DOHH2 (cell line): Measurements from ENCODE around the gene RER1.

Experiments used
- H3F3A ChIP-seq: fragments of 200-600 bp; sonication (generic), shearing (Covaris generic); 2 replicates; pipeline ENCODE4 v1.6.0; 2016; ENCODE audit warnings: antibody characterized with exemption, mild to moderate bottlenecking; ENCODE audit not compliant: control insufficient read depth, insufficient read depth
- H3K27ac ChIP-seq: fragments of 200-600 bp; sonication (generic); 2 replicates; pipeline ENCODE4 v1.5.1; 2014; ENCODE audit warnings: low read depth, mild to moderate bottlenecking, low read length, moderate library complexity
- H3K27me3 ChIP-seq: fragments of 200-600 bp; sonication (generic); 2 replicates; pipeline ENCODE4 v1.6.1; 2014; ENCODE audit warnings: mild to moderate bottlenecking, low read length, mixed read lengths; ENCODE audit not compliant: control insufficient read depth
- H3K36me3 ChIP-seq: fragments of 200-600 bp; sonication (generic); 2 replicates; pipeline ENCODE4 v1.6.1; 2014; ENCODE audit warnings: mild to moderate bottlenecking, low read length, moderate library complexity, mixed read lengths; ENCODE audit not compliant: control insufficient read depth
- H3K4me1 ChIP-seq: fragments of 200-600 bp; sonication (generic); 2 replicates; pipeline ENCODE4 v1.6.1; 2014; ENCODE audit warnings: mild to moderate bottlenecking, low read length, mixed read lengths; ENCODE audit not compliant: control insufficient read depth
- H3K4me2 ChIP-seq: fragments of 200-600 bp; sonication (generic); 2 replicates; pipeline ENCODE4 v1.6.0; 2014; ENCODE audit warnings: mild to moderate bottlenecking, low read length, moderate library complexity
- H3K4me3 ChIP-seq: fragments of 200-600 bp; sonication (generic); 2 replicates; pipeline ENCODE4 v1.5.1; 2014; ENCODE audit warnings: mild to moderate bottlenecking, low read length, mixed read lengths
- H3K79me2 ChIP-seq: fragments of 200-600 bp; sonication (generic); 2 replicates; pipeline ENCODE4 v1.6.1; 2014; ENCODE audit warnings: mild to moderate bottlenecking, low read length, mixed read lengths; ENCODE audit not compliant: control insufficient read depth
- H3K9me2 ChIP-seq: fragments of 200-600 bp; sonication (generic); replicated peaks from 2 replicates; pipeline ENCODE4 v1.6.1; 2014; ENCODE audit warnings: mild to moderate bottlenecking, low read length, mixed read lengths; ENCODE audit not compliant: control insufficient read depth
- H3K9me3 ChIP-seq: fragments of 200-600 bp; sonication (generic); 2 replicates; pipeline ENCODE4 v1.6.1; 2014; ENCODE audit warnings: antibody characterized with exemption, low read length, mixed read lengths; ENCODE audit not compliant: control insufficient read depth, insufficient read depth
- H4K20me1 ChIP-seq: fragments of 200-600 bp; sonication (generic); 2 replicates; pipeline ENCODE4 v1.6.0; 2014; ENCODE audit warnings: low read depth, mild to moderate bottlenecking, antibody characterized with exemption, low read length, moderate library complexity; ENCODE audit not compliant: control insufficient read depth, insufficient read depth
- EZH2phosphoT487 ChIP-seq: fragments of 200-600 bp; sonication (generic); IDR thresholded peaks from 2 replicates; pipeline ENCODE4 v1.6.1; 2017; ENCODE audit warnings: borderline replicate concordance, mild to moderate bottlenecking, antibody characterized with exemption, low read length, moderate library complexity, mixed read lengths
- TF ChIP-seq, protein P1 (sequence below): fragments of 200-600 bp; sonication (generic); IDR thresholded peaks from one replicate; pipeline ENCODE4 v1.5.1; 2014; ENCODE audit warnings: antibody characterized with exemption, mild to moderate bottlenecking, low read depth, low read length; ENCODE audit not compliant: poor library complexity, severe bottlenecking

The RER1 gene

DNA sequence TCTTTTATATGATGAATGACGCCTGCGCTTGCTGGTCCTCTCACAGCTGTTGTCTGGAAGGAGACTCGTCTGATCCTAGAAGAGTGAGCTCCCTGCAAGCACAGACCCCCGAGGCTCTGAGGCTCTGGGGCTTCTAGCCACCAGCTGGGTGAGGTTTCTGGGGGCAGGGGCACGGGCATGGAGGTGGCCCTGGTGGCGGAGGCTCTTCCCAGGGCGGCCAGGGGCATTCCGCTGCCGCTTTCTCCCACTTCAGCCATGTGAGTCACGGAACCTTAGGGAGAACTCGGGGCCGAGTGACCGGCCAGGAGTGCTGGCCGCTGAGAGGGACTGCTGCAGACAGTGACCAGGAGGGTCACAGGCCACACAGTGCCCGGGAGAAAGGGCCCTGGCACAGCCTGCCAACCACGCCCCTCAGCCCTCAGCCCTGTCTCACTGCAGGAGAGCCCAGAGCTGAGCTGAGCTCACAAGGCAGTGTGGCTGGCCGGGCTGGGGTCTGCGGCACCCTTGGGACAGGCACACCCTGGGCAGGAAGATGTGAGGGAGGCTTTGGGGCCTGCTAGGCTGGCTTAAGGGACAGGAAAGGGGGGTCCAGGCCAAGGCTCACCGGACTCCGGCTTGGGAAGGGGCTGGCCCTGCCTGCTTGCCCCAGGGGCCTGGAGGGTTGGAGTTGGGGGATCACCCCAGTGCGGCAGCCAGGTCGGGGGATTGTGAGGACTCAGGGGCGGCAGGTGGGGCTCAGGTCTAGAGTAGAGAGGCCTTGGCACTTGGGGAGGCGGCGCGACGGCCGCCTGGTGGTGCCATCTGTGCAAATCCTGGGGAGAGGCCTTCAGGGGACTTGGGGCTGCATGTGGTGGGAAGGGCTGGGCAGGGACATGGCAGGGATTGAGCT lies 36.0 kb upstream of the RER1 start:
- TF ChIP-seq EZH2phosphoT487: no peak
- TF ChIP-seq, protein P1, sequence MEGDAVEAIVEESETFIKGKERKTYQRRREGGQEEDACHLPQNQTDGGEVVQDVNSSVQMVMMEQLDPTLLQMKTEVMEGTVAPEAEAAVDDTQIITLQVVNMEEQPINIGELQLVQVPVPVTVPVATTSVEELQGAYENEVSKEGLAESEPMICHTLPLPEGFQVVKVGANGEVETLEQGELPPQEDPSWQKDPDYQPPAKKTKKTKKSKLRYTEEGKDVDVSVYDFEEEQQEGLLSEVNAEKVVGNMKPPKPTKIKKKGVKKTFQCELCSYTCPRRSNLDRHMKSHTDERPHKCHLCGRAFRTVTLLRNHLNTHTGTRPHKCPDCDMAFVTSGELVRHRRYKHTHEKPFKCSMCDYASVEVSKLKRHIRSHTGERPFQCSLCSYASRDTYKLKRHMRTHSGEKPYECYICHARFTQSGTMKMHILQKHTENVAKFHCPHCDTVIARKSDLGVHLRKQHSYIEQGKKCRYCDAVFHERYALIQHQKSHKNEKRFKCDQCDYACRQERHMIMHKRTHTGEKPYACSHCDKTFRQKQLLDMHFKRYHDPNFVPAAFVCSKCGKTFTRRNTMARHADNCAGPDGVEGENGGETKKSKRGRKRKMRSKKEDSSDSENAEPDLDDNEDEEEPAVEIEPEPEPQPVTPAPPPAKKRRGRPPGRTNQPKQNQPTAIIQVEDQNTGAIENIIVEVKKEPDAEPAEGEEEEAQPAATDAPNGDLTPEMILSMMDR: no peak

DNA sequence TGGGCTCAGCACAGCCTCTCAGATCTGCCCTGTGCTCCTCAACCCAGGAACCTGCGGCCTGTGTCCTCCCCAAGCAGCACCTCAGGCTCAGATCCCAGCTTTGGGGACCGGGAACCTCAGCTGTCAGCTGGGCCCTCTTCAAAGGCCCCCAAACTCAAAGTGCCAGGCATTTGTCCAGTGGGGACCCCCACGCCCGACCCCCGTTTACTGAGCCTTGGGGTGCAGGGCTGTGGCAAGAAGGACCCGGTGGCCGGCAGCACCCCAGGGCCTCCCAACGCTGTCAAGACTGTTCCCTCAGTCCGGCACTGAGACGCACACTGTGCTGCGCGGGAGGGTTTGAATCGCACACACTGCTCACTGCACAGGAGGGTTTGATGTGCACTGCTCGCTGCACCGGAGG lies 35.2 kb upstream of the RER1 start:
- no peak overlapping the region for H3K4me2 ChIP-seq
- no peak overlapping the region for H3K4me3 ChIP-seq
- H3F3A ChIP-seq: no peaks in the 10 kb centered on the region
- H3K9me3 ChIP-seq: no peaks in the 10 kb centered on the region
- no peaks in the 10 kb centered on the region for H3K36me3 ChIP-seq
- H3K4me1 ChIP-seq: no peaks in the 10 kb centered on the region
- no peaks in the 10 kb centered on the region for H3K79me2 ChIP-seq
- TF ChIP-seq EZH2phosphoT487: no peak
- TF ChIP-seq, protein P1: no peak
- no peaks in the 10 kb centered on the region for H4K20me1 ChIP-seq
- H3K27me3 ChIP-seq: no peaks in the 10 kb centered on the region
- H3K9me2 ChIP-seq: no peaks in the 10 kb centered on the region
- no peak overlapping the region for H3K27ac ChIP-seq

More for the DNA sequence above, 36.0 kb upstream of the RER1 start:
- H3K9me2 ChIP-seq: no peaks in the 10 kb centered on the region
- H4K20me1 ChIP-seq: no peaks in the 10 kb centered on the region
- no peaks in the 10 kb centered on the region for H3K4me1 ChIP-seq
- no peaks in the 10 kb centered on the region for H3K36me3 ChIP-seq
- no peaks in the 10 kb centered on the region for H3K79me2 ChIP-seq
- no peak overlapping the region for H3K4me3 ChIP-seq
- H3K27ac ChIP-seq: no peak overlapping the region
- no peaks in the 10 kb centered on the region for H3K9me3 ChIP-seq
- H3K27me3 ChIP-seq: no peaks in the 10 kb centered on the region
- no peak overlapping the region for H3K4me2 ChIP-seq
- H3F3A ChIP-seq: no peaks in the 10 kb centered on the region

DNA sequence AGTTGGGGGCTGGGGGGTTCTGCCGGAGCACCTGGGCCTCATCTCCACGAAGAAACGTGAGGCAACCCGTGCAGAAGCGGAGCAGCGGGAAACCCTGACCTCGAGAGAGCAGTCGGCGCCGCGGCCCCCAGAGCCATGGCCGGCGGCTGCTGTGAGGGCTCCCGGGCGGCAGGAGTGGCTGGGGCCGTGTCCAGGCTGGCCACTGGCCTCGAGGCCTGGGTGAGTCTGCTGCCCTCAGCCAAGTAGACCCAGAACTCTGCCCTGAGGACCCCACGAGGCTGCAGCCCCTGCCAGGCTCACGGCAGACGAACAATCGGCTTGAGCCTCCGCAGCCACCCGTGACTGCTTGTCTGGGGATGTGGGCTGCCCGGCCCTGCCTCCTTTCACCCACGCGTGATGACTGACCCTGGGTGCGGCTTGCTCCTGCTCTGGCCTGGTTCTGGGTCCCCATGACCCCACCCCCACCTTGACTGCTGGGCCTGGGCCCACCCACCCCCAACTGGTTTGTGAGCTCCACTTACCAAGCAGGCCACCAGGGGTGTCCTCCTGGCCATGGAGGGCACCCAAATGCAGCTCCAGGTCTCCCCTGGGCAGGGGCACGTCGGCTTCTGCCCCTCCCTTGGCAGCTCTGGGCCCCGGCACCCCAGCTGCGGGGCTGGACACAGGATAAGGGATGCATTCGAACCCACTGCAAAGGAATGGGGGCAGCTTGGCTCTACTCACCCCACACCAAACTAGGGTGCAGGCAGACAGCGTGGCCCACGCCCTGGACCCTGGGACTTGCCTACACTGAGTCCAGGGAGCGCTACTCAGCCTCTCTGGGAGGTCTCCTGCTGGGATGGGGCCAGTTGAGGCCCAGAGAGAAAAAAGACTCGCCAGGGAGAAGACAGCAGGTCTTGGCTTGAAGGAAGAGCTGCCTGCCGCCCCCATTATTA lies 34.5 kb upstream of the RER1 start:
- H3K4me2 ChIP-seq: no peak overlapping the region
- no peak overlapping the region for H3K4me3 ChIP-seq
- no peaks in the 10 kb centered on the region for H3K9me3 ChIP-seq
- H3K79me2 ChIP-seq: no peaks in the 10 kb centered on the region
- no peaks in the 10 kb centered on the region for H3K4me1 ChIP-seq
- TF ChIP-seq EZH2phosphoT487: no peak
- TF ChIP-seq, protein P1: no peak
- no peaks in the 10 kb centered on the region for H3K36me3 ChIP-seq
- H4K20me1 ChIP-seq: no peaks in the 10 kb centered on the region
- H3K9me2 ChIP-seq: no peaks in the 10 kb centered on the region
- H3K27ac ChIP-seq: no peak overlapping the region
- no peaks in the 10 kb centered on the region for H3K27me3 ChIP-seq
- H3F3A ChIP-seq: no peaks in the 10 kb centered on the region
